Measurements from ENCODE around the gene ARRDC4. TPM values are rescaled to one million over a fixed set of nuclear protein-coding genes. Genes with fewer than 3 reads are reported as not detected.

ARRDC4 gene
- polyA plus RNA-seq, 1 of the 3 experiments (the other 2 are of a cell fraction), result 2.3 TPM

DNA sequence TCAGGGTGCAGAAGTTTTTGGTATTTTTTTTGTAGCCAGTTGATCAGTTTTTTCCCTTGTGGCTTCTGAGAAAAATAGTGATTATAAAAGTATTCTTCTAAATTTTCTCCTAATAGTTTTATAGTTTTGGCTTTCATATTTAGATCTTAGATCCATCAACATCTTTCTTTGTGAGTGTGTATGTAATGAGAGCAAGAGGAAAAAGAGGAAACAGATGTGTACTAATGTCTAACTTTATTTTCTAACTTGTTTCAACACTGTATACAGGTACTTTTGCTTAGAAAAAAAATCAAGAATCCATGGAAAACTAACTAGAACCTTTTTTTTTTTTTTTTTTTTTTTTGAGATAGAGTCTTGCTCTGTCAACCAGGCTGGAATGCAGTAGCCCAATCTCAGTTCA, 53.1 kb downstream of the ARRDC4 start:
- Histone ChIP-seq H3K9ac (no peak overlapping the region), H3K4me1 (ENCODE audit: control insufficient read depth in 1 of 2, insufficient read depth in 2 of 2, low read depth in 1 of 2, low read length in 1 of 2) (no peaks in the 10 kb centered on the region), H3K79me2 (ENCODE audit: insufficient read depth) (no peaks in the 10 kb centered on the region), H4K20me1 (ENCODE audit: insufficient read depth) (no peaks in the 10 kb centered on the region), H3K27me3 (ENCODE audit: insufficient read depth) (peaks cover 13% of the 10 kb centered on the region; the same call in 1 of the 2 replicates), H3K9me2 (no peaks in the 10 kb centered on the region), H3K4me2 (no peak overlapping the region), H2AFZ (ENCODE audit: low read depth) (no peak overlapping the region), H3K36me3 (replicated peaks in 1 of 2; ENCODE audit: control insufficient read depth in 1 of 2, insufficient read depth in 2 of 2, low read length in 1 of 2) (no peaks in the 10 kb centered on the region), H3K27ac (ENCODE audit: low read depth in 2 of 2, low read length in 1 of 2) (no peak overlapping the region), H3K9me3 (no peaks in the 10 kb centered on the region), H3F3A (replicated peaks; ENCODE audit: insufficient read depth) (no peaks in the 10 kb centered on the region), H3K4me3 (ENCODE audit: low read depth in 2 of 2, low read length in 1 of 2) (no peak overlapping the region)
- TF ChIP-seq, protein P1, sequence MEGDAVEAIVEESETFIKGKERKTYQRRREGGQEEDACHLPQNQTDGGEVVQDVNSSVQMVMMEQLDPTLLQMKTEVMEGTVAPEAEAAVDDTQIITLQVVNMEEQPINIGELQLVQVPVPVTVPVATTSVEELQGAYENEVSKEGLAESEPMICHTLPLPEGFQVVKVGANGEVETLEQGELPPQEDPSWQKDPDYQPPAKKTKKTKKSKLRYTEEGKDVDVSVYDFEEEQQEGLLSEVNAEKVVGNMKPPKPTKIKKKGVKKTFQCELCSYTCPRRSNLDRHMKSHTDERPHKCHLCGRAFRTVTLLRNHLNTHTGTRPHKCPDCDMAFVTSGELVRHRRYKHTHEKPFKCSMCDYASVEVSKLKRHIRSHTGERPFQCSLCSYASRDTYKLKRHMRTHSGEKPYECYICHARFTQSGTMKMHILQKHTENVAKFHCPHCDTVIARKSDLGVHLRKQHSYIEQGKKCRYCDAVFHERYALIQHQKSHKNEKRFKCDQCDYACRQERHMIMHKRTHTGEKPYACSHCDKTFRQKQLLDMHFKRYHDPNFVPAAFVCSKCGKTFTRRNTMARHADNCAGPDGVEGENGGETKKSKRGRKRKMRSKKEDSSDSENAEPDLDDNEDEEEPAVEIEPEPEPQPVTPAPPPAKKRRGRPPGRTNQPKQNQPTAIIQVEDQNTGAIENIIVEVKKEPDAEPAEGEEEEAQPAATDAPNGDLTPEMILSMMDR (IDR thresholded peaks at IDR 0.05), result no peak
- TF ChIP-seq, protein P2, sequence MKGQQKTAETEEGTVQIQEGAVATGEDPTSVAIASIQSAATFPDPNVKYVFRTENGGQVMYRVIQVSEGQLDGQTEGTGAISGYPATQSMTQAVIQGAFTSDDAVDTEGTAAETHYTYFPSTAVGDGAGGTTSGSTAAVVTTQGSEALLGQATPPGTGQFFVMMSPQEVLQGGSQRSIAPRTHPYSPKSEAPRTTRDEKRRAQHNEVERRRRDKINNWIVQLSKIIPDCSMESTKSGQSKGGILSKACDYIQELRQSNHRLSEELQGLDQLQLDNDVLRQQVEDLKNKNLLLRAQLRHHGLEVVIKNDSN (IDR thresholded peaks at IDR 0.05; ENCODE audit: borderline replicate concordance, low read depth), result no peak
- TF ChIP-seq, protein P3, sequence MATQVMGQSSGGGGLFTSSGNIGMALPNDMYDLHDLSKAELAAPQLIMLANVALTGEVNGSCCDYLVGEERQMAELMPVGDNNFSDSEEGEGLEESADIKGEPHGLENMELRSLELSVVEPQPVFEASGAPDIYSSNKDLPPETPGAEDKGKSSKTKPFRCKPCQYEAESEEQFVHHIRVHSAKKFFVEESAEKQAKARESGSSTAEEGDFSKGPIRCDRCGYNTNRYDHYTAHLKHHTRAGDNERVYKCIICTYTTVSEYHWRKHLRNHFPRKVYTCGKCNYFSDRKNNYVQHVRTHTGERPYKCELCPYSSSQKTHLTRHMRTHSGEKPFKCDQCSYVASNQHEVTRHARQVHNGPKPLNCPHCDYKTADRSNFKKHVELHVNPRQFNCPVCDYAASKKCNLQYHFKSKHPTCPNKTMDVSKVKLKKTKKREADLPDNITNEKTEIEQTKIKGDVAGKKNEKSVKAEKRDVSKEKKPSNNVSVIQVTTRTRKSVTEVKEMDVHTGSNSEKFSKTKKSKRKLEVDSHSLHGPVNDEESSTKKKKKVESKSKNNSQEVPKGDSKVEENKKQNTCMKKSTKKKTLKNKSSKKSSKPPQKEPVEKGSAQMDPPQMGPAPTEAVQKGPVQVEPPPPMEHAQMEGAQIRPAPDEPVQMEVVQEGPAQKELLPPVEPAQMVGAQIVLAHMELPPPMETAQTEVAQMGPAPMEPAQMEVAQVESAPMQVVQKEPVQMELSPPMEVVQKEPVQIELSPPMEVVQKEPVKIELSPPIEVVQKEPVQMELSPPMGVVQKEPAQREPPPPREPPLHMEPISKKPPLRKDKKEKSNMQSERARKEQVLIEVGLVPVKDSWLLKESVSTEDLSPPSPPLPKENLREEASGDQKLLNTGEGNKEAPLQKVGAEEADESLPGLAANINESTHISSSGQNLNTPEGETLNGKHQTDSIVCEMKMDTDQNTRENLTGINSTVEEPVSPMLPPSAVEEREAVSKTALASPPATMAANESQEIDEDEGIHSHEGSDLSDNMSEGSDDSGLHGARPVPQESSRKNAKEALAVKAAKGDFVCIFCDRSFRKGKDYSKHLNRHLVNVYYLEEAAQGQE (IDR thresholded peaks at IDR 0.05; ENCODE audit: low read depth, low read length), result no peak
- TF ChIP-seq JUND (IDR thresholded peaks at IDR 0.05), result no peak
- no peak for TF ChIP-seq RXRA (IDR thresholded peaks at IDR 0.05; ENCODE audit: borderline replicate concordance, low read depth)
- no peak for TF ChIP-seq FOXJ3 (CRISPR knock-in tag; IDR thresholded peaks at IDR 0.05)
- TF ChIP-seq MEF2A (IDR thresholded peaks at IDR 0.05; ENCODE audit: borderline replicate concordance, low read depth), result no peak
- DNase-seq, result no peak
- ChIA-PET CTCF (no interaction called here), POLR2A (no interaction called here)

DNA sequence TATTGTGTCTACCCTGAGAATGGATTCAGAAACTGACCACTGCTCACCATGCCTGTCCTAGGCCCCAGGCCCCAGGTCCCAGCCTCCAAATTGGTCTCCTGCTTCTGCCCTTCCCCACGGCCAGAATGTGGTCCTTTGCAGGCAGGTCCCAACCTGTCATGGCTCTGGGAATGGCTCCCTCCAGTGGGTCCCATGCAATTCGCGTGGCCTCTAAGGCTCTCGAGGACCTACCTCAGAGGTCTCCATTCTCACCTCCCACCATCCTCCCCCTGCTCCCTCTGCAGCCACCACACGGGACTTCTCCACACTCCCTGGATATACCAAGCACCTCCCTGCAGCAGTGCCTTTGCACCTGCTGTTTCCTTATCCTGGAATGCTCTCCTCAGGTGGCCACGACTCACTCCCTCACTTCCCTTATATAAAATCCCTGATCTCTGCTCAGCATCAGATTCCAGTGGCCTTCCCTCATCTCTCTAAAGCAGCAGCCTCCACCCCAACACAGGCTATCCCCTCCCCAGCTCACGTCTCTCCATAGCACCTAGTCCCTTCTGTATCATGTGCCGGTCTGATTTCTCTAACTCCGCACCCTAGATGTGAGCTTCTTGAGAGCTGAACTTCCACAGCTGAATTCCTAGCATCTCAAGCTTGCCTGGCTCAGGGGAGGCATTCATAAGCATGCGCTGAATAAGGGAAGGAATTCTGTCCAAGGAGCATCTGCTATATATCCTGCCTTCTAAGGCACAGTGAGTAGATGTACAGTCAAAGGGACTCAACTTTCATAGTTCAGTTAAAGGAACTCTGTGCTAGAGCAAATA, 56.9 kb downstream of the ARRDC4 start:
- CTCF ChIA-PET, result no interaction called here

More for the DNA sequence above, 56.9 kb downstream of the ARRDC4 start:
- 25% methylated on average over 10 of the region's 10 CpGs for WGBS (ENCODE audit: low lambda C conversion rate)
- Histone ChIP-seq H3K9me3 (no peaks in the 10 kb centered on the region), H3K4me3 (ENCODE audit: low read depth in 2 of 2, low read length in 1 of 2) (no peak overlapping the region), H3K4me1 (ENCODE audit: control insufficient read depth in 1 of 2, insufficient read depth in 2 of 2, low read depth in 1 of 2, low read length in 1 of 2) (no peaks in the 10 kb centered on the region), H3K27ac (ENCODE audit: low read depth in 2 of 2, low read length in 1 of 2) (no peak overlapping the region), H3K9me2 (no peaks in the 10 kb centered on the region), H3K9ac (no peak overlapping the region), H3K36me3 (replicated peaks in 1 of 2; ENCODE audit: control insufficient read depth in 1 of 2, insufficient read depth in 2 of 2, low read length in 1 of 2) (no peaks in the 10 kb centered on the region), H3K27me3 (ENCODE audit: insufficient read depth) (peaks cover 20% of the 10 kb centered on the region; the same call in 1 of the 2 replicates), H3F3A (replicated peaks; ENCODE audit: insufficient read depth) (no peaks in the 10 kb centered on the region), H3K79me2 (ENCODE audit: insufficient read depth) (no peaks in the 10 kb centered on the region), H4K20me1 (ENCODE audit: insufficient read depth) (no peaks in the 10 kb centered on the region), H2AFZ (ENCODE audit: low read depth) (no peak overlapping the region), H3K4me2 (no peak overlapping the region)
- no peak for DNase-seq
- TF ChIP-seq EP300 (IDR thresholded peaks at IDR 0.05; ENCODE audit: borderline replicate concordance in 1 of 2, low read depth in 1 of 2, low read length in 1 of 2), result no peak
- TF ChIP-seq ELF1 (IDR thresholded peaks at IDR 0.05), result no peak
- TF ChIP-seq, protein P4, sequence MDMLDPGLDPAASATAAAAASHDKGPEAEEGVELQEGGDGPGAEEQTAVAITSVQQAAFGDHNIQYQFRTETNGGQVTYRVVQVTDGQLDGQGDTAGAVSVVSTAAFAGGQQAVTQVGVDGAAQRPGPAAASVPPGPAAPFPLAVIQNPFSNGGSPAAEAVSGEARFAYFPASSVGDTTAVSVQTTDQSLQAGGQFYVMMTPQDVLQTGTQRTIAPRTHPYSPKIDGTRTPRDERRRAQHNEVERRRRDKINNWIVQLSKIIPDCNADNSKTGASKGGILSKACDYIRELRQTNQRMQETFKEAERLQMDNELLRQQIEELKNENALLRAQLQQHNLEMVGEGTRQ (IDR thresholded peaks at IDR 0.05; ENCODE audit: borderline replicate concordance, low read depth, low read length), result no peak
- TF ChIP-seq, protein P3 (IDR thresholded peaks at IDR 0.05; ENCODE audit: low read depth, low read length), result no peak
- TF ChIP-seq, protein P5, sequence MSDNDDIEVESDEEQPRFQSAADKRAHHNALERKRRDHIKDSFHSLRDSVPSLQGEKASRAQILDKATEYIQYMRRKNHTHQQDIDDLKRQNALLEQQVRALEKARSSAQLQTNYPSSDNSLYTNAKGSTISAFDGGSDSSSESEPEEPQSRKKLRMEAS (IDR thresholded peaks at IDR 0.05; ENCODE audit: low read depth), result no peak
- TF ChIP-seq CHD2 (IDR thresholded peaks at IDR 0.05; ENCODE audit: low read length, partially characterized antibody), result no peak
- TF ChIP-seq GATA2 (CRISPR knock-in tag; IDR thresholded peaks at IDR 0.05), result no peak
- TF ChIP-seq FOXM1 (IDR thresholded peaks at IDR 0.05; ENCODE audit: low read depth), result no peak
- TF ChIP-seq GABPA (IDR thresholded peaks at IDR 0.05; ENCODE audit: low read depth), result no peak
- POLR2A ChIA-PET, result no interaction called here
